Fibroblast of the conjunctiva (primary cell): ENCODE results near the gene ISG20.

ENCODE experiments used
- DNase-seq: peaks from one replicate; pipeline ENCODE4 v3.0.0-alpha.2; 2010; ENCODE audit warnings: low read depth

The ISG20 gene

GRCh38 chr15:88654430-88655102 lies 15.8 kb downstream of the ISG20 start:
- DNase-seq, result no peak

GRCh38 chr15:88655103-88655553 lies 16.3 kb downstream of the ISG20 start:
- DNase-seq, result no peak

DNA sequence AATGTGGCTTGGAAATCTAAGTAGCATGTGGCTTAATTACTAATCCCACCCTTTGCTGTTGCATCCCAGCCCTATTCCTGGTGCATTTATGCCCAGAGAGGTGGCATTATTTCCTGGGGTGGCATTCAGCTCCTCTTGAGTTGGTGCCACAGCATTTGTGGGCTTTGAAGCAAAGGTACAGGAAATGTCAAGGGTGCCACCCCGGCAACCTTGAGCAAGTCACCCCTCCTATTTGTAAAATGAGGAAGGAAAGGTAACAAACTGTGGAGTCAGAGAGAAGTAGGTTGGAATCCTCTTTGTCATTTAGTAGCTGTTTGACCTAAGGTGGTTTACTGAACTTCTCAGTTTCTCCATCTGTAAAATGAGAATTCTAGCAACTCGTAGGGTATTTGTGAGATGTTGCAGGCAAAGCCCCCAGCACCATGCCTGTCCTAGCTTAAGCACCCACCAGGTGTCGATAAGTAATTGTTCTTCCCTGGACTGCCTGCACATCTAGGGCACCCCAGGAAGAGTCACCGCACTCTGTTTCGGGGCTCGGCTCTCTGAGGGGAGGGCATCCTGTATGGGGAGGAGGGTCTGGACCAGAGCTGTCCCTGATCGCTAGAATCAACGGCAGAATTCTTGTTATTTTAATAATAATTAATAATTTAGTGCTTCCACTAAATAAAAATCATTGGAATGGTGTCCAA lies 17.1 kb downstream of the ISG20 start:
- no peak for DNase-seq

GRCh38 chr15:88656760-88657221 lies 18.0 kb downstream of the ISG20 start:
- DNase-seq, result no peak

DNA sequence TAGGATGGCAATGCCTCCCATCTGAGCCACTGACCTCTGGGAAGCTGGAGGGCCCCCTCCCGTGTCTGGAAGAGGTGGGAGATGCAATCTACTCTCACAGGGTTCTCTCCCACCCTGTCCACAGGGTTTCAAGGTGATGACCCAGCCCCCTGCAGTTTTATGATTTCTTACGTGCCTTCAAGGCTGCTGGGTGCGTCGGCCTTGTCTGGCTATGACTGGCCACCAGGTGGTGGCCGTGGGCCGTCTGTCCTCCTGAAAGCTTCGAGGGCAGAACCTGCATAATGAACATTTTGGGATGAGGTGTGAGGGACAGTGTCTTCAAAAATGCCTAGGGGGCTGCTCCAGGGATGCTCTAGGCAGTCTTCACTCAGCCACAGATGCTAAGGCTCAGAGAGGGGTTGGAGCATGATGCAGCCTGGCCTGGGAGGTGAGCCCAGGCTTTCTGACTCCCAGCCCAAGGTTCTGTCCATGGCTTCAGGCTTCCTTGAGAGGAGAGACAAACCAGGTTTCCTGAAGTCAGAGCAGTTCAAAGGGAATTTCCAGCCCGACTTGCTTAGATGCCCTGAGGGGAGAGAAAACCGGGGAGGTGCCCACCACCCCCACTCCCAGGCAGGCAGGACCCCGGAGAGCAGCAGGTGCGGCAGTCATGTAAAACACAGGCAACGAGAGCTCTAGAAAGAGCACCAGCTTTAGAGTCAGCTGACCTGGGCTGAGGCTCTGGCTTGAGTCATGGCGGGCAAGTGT lies 18.7 kb downstream of the ISG20 start:
- DNase-seq, result no peak

DNA sequence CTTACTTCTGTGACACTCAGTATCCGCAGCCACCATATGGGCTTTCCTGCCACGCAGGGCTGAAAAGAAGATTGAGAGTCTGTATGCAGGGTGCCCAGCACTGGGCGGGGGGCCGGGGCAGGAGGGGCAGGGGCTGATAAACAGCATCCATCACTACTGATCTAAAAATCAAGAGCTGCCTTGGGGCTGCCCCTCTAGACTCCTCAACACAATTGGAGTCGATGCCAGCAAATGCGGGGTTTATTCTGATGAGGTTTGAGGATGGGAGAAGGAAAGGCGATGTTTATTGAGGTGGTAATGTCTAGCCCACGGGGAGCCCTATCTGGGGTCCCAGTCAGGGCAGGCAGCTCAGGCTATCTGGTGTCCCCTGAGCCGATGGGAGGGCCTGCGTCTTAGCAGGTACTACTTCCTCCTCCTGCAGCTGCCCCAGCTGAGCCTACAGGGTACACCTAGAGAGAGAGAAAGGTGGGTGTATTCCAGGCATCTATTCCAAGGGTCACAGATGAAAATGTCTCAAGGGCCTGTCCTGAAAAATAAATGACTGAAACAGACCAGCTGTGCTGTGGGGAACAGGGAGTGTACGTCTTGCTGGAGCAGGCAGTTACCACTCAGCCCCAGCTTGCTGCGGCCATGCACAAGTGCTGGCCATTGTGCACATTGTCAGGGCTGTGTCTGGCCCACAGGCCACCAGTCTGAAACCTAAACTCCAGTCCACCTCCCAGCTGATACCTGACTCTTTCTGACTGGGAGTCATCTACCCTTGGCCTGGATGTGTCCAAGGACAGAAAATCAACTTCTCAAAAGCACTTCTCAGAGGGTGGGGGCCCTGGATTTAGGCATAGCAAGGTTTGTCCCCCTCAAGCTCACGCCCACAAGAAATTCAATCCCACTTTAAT lies 19.5 kb downstream of the ISG20 start:
- DNase-seq, result no peak

GRCh38 chr15:88658972-88659931 lies 20.4 kb downstream of the ISG20 start:
- no peak for DNase-seq

DNA sequence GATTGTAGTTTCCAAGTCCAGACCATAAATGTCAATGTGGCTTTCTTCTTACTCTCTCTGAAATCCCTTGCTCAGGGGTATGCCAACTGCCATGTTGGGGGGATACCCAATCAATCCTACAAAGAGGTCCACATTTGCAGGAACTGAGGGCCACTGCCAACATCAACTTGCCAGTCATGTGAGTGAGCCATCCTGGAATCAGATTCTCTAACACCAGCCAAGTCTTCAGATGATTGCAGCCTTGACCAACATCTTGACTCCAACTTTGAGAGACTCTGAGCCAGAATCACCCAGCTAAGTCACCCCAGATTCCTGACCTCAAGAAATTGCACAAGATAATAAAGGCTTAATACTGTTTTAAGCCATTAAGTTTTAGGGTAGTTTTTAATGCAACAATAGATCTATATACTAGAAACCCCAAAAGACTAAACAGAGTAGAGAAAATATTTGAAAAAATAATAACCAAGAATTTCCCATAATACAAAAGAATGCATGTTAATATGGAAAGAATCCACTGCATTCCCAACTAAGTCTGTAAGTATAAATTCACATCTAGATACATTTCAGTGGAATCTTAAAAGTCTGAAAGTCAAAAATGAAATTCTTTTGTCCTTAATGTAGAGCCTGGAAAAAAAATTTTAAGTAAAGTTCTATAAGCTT lies 22.4 kb downstream of the ISG20 start:
- no peak for DNase-seq

DNA sequence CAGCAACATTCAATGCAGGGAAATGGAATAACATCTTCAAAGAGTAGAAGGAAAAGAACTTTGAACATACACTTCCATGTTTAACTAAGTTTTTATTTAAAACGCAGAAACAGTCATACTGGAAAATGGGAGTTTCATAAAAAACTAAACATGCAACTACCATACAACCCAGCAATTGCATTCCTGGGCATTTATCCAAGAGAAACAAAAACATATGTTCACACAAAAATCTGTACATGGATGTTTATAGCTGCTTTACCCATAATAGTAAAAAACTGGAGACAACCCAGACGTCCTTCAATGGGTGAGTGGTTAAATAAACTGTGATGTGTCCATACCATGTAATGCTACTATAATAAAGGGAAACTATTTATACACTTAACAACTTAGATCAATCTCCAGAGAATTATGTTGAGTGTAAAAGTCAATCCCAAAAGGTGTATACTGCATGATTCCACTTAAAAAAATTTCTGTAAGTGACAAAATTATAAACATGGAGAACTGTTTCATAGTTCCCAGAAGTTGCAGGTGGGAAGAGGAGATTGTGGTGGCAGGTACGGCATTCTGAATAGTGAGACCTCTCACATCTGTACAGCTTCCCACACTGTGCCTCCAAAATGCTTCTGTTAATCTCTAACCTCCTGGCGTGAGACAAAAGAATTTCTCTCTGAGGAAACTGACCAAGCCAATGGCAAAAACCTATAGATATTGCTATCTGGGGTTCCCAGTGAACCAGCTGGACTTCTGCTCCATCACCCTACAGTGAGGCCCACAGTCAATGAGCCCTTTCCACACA lies 23.1 kb downstream of the ISG20 start:
- DNase-seq, result no peak

- DNase-seq, result no peak
These were observed 24.4 kb downstream of the ISG20 start for GRCh38 chr15:88663141-88663621.

- DNase-seq, result no peak
These were observed 25.4 kb downstream of the ISG20 start for GRCh38 chr15:88664151-88664778.

- no peak for DNase-seq
These were observed 35.8 kb downstream of the ISG20 start for GRCh38 chr15:88674661-88675060.

- DNase-seq, result no peak
These were observed 39.9 kb downstream of the ISG20 start for GRCh38 chr15:88678755-88679154.

GRCh38 chr15:88680241-88681001 lies 41.6 kb downstream of the ISG20 start:
- no peak for DNase-seq

GRCh38 chr15:88681610-88682221 lies 42.9 kb downstream of the ISG20 start:
- DNase-seq, result no peak

DNA sequence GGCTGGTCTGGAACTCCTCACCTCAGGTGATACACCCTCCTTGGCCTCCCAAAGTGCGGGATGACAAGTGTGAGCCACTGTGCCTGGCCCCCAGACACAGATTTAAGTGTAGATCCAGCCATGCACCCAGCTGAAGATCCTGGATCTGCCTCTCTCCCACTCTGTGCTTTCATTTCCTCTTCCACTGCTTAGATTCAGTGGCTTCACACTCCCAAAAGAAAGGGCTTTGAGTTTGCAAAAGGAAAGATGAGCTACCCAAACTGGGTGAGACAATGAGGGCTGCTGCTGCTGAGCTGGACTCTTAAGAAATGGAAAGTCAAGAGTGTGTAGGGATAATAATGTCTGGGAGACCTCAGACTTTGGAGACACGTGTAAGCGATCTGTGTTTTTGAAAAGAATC lies 45.5 kb downstream of the ISG20 start:
- no peak for DNase-seq

- no peak for DNase-seq
These were observed 47.4 kb downstream of the ISG20 start for GRCh38 chr15:88686166-88686565.
